Esophagus muscularis mucosa (tissue), 4 donors: ENCODE results near the gene TAOK1.

Experiments
- EP300 ChIP-seq: sonication (generic); formaldehyde crosslinking; IDR thresholded peaks from one replicate; pipeline ENCODE4 v1.6.1; 2017; ENCODE audit warnings: antibody characterized with exemption
- POLR2A ChIP-seq: fragments of 450-650 bp; IDR thresholded peaks from one replicate; pipeline ENCODE4 v1.6.1; 2017; ENCODE audit warnings: antibody characterized with exemption, moderate library complexity, mild to moderate bottlenecking, low read depth
- TF ChIP-seq, protein P1 (sequence below), 3 experiments: fragments of 200-600 bp in 2 of 3; fragments of 450-650 bp in 1 of 3; sonication (generic) in 2 of 3; IDR thresholded peaks; one replicate each; pipeline ENCODE4 v1.5.1; 2017 to 2019; ENCODE audit warnings: antibody characterized with exemption in 3 of 3, mild to moderate bottlenecking in 2 of 3, moderate library complexity in 1 of 3

DNA sequence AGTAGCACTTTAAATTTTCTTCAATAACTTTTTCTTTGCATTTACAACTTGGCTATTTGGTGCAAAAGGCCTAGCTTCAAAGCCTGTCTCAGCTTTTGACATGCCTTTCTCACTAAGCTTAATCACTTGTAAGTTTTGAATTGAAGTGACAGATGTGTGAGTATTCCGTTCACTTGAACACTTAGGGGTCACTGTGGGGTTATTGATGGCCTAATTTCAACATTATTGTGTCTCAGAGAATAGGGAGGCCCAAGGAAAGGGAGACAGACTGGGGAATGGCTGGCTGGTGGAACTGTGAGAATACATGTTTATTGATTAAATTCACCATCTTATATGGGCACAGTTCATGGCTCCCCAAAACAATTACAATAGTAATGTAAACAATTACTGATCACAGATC, 84.1 kb downstream of the TAOK1 start:
- TF ChIP-seq, protein P1, sequence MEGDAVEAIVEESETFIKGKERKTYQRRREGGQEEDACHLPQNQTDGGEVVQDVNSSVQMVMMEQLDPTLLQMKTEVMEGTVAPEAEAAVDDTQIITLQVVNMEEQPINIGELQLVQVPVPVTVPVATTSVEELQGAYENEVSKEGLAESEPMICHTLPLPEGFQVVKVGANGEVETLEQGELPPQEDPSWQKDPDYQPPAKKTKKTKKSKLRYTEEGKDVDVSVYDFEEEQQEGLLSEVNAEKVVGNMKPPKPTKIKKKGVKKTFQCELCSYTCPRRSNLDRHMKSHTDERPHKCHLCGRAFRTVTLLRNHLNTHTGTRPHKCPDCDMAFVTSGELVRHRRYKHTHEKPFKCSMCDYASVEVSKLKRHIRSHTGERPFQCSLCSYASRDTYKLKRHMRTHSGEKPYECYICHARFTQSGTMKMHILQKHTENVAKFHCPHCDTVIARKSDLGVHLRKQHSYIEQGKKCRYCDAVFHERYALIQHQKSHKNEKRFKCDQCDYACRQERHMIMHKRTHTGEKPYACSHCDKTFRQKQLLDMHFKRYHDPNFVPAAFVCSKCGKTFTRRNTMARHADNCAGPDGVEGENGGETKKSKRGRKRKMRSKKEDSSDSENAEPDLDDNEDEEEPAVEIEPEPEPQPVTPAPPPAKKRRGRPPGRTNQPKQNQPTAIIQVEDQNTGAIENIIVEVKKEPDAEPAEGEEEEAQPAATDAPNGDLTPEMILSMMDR (IDR thresholded peaks at IDR 0.05), result no peak
- TF ChIP-seq POLR2A (no peak), EP300 (no peak)
